Prostate gland (tissue), 2 donors: Measurements from ENCODE around the gene DUS2.
"Not testable (repeated sequence)": the region's sequence is repeated elsewhere in the genome, so short reads cannot be mapped to it uniquely, and the experiment has no call there.

Experiments used
- POLR2A ChIP-seq: fragments of 450-650 bp; IDR thresholded peaks from one replicate; pipeline ENCODE4 v1.6.1; 2016; ENCODE audit warnings: antibody characterized with exemption, mild to moderate bottlenecking
- POLR2AphosphoS5 ChIP-seq: sonication (generic); formaldehyde crosslinking; IDR thresholded peaks from one replicate; pipeline ENCODE4 v1.6.1; 2017; ENCODE audit warnings: antibody characterized with exemption
- TF ChIP-seq, protein P1 (sequence below), 4 experiments: fragments of 200-600 bp in 2 of 4; fragments of 450-650 bp in 2 of 4; sonication (generic) in 2 of 4; IDR thresholded peaks; 1 replicate in 3 of 4; 2 replicates in 1 of 4; pipeline ENCODE4 v1.5.1; 2016 to 2019; ENCODE audit warnings: antibody characterized with exemption in 4 of 4, mild to moderate bottlenecking in 2 of 4, moderate library complexity in 2 of 4

DNA sequence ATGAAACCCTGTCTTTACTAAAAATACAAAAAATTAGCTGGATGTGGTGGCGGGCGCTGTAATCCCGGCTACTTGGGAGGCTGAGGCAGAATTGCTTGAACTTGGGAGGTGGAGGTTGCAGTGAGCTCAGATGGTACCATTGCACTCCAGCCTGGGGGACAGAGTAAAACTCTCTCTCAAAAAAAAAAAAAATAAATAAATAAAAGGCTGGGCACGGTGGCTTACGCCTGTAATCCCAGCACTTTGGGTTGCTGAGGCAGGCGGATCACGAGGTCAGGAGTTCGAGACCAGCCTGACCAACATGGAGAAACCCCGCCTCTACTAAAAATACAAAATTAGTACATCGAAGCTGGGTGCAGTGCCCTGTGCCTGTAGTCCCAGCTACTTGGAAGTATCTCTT lies 69.2 kb downstream of the DUS2 start:
- TF ChIP-seq, protein P1, sequence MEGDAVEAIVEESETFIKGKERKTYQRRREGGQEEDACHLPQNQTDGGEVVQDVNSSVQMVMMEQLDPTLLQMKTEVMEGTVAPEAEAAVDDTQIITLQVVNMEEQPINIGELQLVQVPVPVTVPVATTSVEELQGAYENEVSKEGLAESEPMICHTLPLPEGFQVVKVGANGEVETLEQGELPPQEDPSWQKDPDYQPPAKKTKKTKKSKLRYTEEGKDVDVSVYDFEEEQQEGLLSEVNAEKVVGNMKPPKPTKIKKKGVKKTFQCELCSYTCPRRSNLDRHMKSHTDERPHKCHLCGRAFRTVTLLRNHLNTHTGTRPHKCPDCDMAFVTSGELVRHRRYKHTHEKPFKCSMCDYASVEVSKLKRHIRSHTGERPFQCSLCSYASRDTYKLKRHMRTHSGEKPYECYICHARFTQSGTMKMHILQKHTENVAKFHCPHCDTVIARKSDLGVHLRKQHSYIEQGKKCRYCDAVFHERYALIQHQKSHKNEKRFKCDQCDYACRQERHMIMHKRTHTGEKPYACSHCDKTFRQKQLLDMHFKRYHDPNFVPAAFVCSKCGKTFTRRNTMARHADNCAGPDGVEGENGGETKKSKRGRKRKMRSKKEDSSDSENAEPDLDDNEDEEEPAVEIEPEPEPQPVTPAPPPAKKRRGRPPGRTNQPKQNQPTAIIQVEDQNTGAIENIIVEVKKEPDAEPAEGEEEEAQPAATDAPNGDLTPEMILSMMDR (IDR thresholded peaks at IDR 0.05), result not testable (repeated sequence)
- TF ChIP-seq POLR2A, POLR2AphosphoS5: not testable (repeated sequence)
